GM21717 (cell line): Measurements from ENCODE around the gene ANXA1.

Experiments used
- ATAC-seq: cut with Tn5 transposase; IDR thresholded peaks from one replicate; pipeline ENCODE4 v1.9.1; 2021; ENCODE audit warnings: mild to moderate bottlenecking, moderate library complexity; ENCODE audit not compliant: unreplicated experiment

Gene ANXA1

DNA sequence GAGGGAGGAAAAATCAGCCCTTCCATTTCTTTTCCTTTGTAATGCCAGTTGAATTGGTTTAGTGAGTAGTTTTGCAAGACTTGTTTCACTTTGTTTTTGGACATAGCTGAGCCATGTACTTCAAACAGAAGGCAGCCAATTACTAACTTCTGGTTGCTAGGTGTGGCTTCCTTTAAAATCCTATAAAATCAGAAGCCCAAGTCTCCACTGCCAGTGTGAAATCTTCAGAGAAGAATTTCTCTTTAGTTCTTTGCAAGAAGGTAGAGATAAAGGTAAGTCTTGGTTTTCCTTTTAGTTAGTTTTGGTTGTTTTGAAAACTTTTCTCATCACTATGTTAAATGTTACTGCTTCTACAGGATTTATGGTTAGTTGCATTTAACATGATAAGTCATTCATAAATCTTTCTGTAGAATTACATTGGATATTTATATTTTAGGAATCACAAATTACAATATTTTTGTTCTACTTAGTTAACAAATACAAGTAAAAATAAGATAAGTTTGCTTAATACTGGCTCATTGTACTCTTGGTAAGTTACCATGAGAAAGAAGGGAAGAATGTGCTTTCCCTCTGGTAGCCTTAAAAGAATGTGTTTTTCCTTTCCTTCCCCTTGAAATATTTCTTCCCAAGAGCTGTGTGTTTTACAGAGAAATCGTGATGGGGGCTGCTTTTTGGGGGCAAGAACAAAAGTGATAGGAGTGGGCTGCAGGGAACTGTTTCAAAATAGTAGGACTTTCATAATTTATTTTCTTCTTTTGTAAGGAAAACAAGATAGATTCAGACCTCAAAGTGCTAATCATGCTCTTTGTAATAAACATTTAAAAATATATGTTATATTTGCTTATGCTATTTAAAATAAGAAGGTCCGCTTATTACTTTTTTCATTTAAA, at the start of gene ANXA1:
ANXA1 (plus strand) TSS at position 213 of the 890 bp plus-strand sequence. CDS start 6,671 bp downstream, outside the sequence.
- peak; percentile 38 for ATAC-seq

DNA sequence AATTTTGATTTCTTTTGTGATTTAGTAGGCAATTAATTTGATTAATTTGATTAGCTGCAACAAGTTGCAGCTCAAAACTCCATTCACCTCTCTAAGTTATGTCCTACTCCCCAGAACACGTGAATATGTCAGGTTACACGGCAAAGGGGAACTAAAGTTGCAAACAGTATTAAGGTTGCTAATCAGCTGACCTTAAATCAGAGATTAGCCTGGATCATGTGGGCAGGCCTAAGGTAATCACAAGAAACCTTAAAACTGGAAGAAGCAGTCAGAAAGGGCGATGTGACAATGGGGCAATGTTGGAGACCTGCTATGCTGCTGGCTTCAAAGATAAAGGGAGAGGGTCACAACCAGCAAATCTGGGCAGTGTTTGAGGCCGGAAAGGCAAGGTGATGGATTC, 47.3 kb upstream of the ANXA1 start:
- no peak for ATAC-seq

DNA sequence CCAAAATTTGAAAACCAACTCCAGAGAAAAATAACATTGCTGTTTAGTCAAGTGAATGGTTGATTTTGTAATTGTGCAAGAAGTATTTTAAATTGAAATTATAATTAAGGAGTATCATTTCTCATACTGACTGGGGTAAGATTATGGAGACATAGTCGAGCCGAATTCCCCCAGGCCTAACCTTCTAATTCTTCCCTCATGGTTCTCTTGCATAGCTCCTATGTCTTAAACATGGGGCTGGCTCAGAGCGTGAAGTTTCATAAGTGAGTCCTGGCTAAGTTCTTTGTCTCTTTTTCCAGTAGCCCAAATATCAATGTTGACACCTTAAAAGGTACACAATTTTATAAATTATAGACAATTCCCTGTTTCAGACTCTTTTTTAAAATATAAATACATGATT, 46.7 kb upstream of the ANXA1 start:
- ATAC-seq, result no peak

- peak; percentile 78 for ATAC-seq
Measured at GRCh38 chr9:73107489-73108069, 44.1 kb upstream of the ANXA1 start.

DNA sequence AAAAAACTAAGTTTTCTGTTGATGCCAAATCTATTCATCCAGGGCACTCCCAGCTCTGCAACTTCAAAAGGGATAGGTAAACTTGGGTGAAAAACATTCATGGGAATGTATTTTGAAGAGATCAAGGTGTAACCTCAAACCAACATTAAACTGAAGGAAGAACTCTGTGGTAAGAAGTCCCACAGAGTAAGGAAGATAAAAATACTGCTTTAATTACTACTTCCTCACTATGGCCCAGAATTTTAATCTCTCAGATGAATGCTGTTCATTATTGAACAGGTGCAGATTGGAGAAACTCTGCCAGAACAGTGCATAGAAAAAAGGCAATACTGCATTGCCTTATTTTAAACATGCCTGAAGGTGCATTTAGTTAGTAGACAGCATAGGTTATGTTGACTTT, 37.6 kb upstream of the ANXA1 start:
- no peak for ATAC-seq

GRCh38 chr9:73114958-73115357, 36.7 kb upstream of the ANXA1 start:
- ATAC-seq, result no peak

DNA sequence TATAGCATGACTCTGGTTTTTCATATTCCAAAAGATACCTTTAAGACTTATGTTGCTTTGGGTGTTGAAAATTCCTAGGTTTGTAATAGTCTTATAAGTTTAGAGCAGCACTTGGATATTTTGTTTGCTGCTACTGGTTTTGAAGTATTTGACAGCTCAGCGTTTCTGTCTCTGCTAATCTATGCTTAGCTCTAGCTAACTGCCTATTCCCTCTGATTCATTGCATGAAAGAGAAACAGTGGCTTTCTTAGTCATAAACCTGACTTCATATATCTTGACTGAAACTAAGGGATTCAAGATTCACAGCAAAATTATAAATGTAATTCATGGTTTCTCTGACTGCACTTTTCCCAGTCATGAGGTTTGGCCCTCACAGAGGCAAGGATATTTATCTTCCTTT, 35.6 kb upstream of the ANXA1 start:
- ATAC-seq, result peak; percentile 77

DNA sequence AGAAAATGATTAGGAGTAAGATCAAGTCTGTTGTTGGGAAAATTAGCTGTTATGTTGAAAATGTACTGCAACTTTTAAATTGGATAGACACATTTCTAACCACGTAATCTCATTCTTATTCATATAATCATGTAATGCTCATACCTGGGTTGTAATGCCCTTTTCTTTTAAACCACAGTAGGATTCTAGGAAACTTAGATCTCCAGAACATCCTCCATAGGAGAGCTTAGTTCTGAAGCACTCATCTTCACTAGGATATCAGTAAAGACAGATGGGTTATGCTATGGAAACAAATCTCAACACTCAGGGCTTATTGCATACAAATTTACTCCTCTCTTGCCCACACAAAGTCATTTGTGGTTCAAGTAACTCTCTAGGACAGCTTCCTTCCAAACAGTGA, 34.8 kb upstream of the ANXA1 start:
- no peak for ATAC-seq

DNA sequence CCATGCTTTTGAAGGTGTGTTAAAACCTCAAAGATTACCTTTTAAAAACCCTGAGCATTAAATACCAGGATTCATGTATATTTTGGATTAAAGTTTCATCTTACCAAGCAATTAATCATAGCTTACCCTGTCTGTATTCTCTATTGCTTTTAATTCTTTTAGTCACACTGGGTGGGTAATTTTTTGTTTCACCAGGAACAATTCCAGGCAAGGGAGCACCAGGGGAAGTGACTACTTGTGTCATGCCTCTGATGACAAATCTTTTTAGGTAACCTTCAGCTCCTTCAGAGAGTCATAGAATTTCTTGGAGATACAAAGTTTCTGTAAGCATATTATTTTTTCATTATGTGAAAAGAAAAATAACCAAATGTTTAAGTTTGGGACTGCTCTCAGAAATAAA, 33.4 kb upstream of the ANXA1 start:
- ATAC-seq, result no peak

DNA sequence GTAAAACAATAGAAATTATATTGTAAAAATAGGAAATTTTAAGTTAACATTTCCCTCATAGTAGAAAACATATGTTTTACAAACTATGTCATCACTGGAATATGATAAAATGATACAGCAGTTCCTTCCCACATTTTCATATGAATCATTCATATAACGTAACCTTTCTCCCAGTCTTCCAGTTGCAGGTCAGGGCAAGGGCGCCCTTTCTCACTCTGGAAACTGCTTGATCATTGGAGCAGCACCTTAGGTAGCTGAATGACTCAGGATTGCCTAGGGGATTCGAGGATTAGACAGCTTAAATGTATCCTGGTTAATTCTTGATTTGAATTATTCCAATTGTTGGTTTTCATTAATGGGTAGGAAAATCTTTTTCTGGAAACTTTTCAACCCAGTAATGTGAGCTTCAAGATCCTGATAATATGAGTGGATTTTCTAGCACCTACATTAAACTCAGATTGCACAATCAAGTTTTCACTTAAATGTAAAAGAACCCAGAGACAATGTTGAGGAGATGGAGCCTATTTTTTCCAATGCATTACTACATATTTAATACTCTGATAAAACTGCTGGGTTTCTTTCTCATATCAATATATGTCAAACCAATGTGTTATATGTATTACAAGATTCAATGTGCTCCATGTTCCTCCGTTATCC, 32.6 kb upstream of the ANXA1 start:
- no peak for ATAC-seq

DNA sequence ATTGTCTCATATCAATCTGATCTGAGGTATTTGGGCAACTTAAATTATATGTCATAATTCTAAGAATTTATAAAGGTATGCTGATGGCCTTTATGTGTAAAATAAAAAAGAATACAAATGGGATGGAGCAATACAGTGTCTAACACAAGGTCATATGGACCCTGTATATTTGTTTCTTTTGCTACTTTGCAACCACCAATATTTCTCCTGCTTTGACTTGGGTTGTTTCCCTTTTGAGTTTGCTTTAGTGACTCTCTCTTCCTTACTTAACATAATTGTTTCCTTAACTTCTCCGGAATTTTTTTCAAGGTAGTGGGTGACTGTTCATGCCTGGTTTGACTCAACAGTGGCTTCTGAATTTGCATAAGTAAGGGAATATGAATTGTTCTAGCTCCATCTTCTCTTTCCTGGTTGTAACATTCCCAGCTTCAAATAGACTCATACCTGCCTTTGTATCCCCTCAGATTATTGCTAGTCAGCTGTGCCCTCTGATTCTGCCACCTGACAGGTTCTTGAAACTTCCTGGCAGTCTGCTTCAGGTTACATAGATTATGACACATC, 30.2 kb upstream of the ANXA1 start:
- ATAC-seq, result no peak

DNA sequence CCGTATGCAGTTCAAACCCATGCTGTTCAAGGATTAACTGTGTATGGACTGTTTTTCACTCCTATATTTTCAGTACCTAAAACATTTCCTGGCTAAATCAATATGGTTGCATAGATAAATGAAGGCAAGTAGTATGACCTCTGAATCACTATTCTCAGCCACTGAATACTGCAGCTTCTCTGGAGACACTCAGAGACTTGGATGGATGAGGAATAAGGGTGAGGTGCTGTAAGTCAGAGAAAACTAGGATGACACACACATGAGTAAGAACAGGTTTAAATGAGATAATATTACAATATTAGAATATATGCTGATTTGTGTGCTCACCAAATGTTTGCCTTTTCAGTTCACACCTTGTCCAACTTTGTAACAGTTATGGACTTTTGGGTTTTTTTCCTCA, 26.0 kb upstream of the ANXA1 start:
- ATAC-seq, result no peak

GRCh38 chr9:73129941-73130685, 21.6 kb upstream of the ANXA1 start:
- no peak for ATAC-seq

DNA sequence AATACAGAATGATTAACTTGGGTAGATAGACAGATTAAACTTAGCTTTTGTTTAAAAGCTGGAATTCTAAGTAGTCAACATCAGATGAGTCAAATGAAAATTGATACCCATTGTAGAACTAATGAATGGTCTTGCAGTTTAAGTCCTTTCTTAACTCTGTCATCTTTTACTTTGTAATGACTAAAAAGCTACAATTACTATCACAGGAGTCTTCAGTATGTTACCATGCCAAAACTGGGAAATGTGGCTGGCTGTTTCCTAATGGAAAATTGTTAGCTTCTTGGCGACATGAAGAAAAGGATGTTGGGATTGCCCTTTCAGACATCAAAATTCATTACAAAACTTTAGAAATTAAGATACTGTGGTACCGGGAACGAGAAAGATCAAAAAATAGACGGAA, 20.2 kb upstream of the ANXA1 start:
- ATAC-seq, result no peak

DNA sequence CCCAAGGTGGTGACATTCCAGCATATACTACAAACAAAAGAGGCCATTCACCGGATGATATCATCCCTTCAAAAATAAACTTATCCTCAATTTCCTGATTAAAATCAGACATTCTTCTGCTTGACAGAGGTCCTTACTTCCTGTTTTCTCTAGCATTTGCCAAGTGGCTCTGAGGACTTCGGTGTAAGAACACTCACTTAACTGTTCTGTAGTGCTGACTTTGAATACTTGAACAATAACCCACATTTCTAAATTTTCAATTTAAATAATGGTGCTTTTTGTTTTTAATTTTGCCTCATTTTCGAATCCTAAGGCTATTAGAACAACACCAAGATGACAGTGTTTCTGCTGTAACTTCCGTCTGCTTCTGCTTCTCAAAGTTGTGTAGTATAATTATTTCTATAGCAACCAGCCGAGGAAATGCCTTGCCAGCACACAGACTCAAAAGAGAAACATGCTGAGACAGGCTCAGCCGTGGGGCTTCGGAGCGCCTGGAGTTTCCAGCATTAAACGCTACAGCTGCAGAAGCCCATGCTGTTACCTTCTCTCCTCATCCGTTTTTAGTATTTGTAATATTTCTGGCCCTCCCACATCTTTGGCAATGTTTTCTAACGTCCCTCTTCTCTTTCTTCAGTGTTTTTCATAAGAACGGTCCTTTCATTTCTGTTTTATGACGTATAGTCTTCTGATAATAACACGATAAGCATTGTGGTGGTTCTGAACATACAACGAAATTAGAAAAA, 19.5 kb upstream of the ANXA1 start:
- peak; percentile 88 for ATAC-seq

GRCh38 chr9:73133022-73133651, 18.5 kb upstream of the ANXA1 start:
- ATAC-seq, result no peak

- ATAC-seq, result peak; percentile 67
Measured at GRCh38 chr9:73133921-73134407, 17.7 kb upstream of the ANXA1 start.

GRCh38 chr9:73135394-73135793, 16.3 kb upstream of the ANXA1 start:
- no peak for ATAC-seq

GRCh38 chr9:73137286-73137899, 14.3 kb upstream of the ANXA1 start:
- ATAC-seq, result no peak
